HFF-Myc (cell line): ENCODE measurements around the gene TOP3B.

Source experiments
- DNase-seq: peaks from one replicate; pipeline ENCODE4 v3.0.0-alpha.2; 2011; ENCODE audit warnings: low read depth; ENCODE audit errors: extremely low read depth
- H3K4me3 ChIP-seq: replicated peaks from 2 replicates; pipeline ENCODE4 v1.5.1; 2011; ENCODE audit warnings: low read depth, mild to moderate bottlenecking, control low read depth, low read length
- TF ChIP-seq, protein P1 (sequence below): IDR thresholded peaks from 2 replicates; pipeline ENCODE4 v1.5.1; 2012; ENCODE audit warnings: mild to moderate bottlenecking, low read depth, low read length, control low read depth; ENCODE audit errors: missing control alignments

TOP3B gene

DNA sequence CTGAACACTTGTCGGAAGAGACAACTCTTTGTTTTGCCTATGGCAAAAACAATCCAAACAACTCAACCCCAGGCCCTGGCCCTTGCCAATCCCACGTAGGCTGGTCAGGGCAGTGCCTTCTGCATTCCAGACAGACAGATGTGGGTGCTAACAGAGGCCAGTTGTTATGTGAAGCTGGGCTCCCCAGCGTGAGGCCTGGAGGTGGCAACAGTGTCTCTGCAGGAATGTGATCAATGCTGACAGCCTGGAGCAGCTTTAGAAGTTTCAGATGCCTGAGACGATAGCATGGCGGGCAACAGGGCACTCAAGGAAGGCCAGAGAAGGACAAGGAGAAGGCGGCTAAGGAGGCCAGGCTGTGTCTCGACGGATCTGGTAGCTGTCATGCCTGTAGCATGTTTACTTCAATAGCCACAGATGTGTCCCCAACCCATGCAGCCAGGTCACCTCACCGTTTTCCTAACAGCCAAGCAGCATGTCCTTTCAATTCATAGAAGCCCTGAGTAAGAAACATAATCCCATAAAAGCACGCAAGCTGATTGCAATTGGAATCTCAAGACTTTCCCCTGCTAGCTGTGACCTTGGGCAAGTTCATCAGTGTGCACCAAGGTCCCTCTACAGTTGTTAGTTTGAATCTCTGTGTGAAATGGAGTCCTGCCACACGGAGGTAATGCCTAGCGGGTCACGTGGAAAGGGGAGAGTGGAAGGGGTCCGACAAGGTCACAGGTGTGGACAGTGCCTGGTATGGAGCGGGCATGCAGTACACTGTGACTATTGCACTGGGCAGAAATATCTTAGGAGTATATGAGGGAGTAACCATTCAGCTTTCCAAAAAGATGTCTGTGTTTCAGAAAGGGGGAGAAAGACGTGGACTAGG is 15.7 kb downstream of the TOP3B start:
- TF ChIP-seq, protein P1, sequence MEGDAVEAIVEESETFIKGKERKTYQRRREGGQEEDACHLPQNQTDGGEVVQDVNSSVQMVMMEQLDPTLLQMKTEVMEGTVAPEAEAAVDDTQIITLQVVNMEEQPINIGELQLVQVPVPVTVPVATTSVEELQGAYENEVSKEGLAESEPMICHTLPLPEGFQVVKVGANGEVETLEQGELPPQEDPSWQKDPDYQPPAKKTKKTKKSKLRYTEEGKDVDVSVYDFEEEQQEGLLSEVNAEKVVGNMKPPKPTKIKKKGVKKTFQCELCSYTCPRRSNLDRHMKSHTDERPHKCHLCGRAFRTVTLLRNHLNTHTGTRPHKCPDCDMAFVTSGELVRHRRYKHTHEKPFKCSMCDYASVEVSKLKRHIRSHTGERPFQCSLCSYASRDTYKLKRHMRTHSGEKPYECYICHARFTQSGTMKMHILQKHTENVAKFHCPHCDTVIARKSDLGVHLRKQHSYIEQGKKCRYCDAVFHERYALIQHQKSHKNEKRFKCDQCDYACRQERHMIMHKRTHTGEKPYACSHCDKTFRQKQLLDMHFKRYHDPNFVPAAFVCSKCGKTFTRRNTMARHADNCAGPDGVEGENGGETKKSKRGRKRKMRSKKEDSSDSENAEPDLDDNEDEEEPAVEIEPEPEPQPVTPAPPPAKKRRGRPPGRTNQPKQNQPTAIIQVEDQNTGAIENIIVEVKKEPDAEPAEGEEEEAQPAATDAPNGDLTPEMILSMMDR = no peak
- DNase-seq = no peak
- H3K4me3 ChIP-seq = no peak overlapping the region

DNA sequence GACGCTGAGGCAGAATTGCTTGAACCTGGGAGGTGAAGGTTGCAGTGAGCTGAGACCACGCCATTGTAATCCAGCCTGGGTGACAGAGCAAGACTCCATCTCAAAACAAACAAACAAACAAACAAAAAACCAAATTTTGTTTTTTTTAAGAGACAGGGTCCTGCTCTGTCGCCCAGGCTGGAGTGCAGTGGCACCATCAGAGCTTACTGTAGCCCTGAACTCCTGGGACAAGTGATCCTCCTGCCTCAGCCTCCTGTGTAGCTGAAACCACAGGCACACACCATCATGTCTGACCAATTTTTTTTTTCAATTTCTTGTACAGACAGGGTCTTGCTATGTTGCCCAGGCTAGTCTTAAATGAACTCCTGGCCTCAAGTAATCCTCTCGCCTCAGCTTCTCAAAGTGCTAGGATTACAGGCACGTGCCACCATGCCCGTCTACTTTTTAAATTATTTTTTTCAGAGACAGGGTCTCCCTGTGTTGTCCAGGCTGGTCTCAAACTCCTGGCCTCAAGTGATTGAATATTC is 16.8 kb downstream of the TOP3B start:
- DNase-seq = no peak
- TF ChIP-seq, protein P1 = no peak
- no peak overlapping the region for H3K4me3 ChIP-seq

DNA sequence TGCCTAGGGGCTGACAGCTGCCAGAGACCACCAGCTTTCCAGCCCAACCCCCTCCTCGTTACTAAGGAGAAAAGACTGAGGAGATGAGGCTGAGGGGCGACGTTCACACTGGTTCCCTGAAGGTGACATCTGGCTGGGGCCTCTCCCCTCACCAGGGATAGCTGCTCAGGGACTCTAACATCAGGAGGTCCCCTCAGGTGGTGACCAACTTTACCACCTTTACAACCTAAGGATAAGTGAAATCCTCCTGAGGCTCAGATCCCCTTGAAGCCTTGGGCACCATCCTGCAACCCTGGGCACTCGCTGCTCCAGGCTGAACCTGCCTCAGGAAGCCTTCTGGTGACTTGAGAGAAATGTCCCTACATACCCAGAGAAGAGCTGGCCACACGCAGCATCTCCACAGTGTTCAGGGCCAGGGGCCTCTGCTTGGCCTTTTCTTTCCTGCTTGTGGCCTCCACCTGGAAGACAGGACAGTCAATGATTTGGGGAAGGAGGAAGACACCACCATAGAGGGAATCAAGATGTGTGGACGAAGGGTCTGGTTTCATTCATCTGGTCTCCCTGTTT is 17.6 kb downstream of the TOP3B start:
- no peak overlapping the region for H3K4me3 ChIP-seq
- TF ChIP-seq, protein P1 = no peak
- no peak for DNase-seq

DNA sequence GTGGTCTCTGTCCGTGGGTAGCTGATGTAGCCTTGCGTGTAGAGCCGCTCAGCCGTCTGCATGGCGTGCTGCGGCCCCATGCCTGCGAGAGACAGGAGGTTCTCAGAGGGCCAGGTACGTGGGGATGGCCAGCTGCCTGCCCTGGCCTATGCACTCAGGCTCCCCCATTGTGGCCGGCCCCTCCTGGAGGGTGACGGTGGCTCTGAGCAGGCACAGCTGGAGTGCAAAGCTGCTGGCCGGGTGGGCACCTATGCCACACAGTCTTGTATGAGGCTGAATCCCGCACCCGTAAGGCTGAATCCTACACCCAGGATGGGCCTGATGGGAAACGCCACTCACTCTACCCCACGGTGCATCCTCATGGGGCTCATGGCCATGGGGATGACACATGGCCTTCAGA is 18.4 kb downstream of the TOP3B start:
- no peak overlapping the region for H3K4me3 ChIP-seq
- DNase-seq = no peak
- TF ChIP-seq, protein P1 = no peak

DNA sequence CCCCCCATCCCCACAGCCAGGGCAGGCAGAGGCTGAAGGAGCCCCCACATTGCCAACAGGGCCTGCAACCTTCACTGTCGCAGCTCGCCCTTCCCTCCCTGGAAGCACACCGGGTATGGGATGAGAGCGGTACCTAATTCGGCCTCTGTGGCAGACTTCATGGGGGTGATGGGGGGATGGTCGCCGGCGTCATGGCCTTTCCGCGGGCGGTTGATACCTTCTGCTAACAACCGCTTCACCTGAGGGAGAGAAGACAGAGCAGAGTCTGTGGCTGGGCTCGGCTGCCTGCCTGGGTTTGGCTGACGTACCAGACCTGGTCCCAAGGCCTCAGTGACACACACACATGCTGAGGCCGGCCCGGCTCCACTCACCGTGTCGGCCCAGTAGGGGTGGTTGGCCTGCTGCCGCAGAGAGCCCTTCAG is 18.8 kb downstream of the TOP3B start:
- no peak overlapping the region for H3K4me3 ChIP-seq
- no peak for DNase-seq
- TF ChIP-seq, protein P1 = no peak

DNA sequence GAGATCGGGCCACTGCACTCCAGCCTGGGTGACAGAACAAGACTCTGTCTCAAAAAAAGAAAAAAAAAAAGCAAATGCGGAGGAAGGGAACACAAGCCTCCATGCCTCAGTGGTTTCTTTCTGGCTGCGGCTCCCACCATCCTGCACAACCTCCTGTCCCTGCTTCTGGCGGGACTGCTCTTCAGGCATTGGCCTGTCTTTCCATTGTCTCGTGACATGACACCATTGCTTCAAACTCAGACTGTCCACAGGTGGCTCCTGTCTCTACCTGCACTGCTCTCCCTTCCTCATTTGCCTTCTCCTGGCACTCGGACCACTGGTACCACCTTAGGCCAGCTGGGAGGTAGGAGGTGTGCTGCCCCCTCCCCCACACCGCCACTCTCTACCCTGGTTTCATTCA is 19.3 kb downstream of the TOP3B start:
- DNase-seq = no peak
- TF ChIP-seq, protein P1 = no peak

More for the DNA sequence above, 19.3 kb downstream of the TOP3B start:
- H3K4me3 ChIP-seq = no peak overlapping the region
